ENCODE data around the gene EIF2A. TPM values are rescaled to one million over a fixed set of nuclear protein-coding genes. Genes with fewer than 3 reads are reported as not detected.

Gene EIF2A
- polyA plus RNA-seq, 2 of the 4 experiments (the other 2 are of a cell fraction): 105 to 141 TPM

GRCh38 chr3:150631515-150632221, 85.1 kb downstream of the EIF2A start:
- Histone ChIP-seq H3K9me3 (no peaks in the 10 kb centered on the region), H3K4me2 (no peak overlapping the region), H3K4me1 (no peaks in the 10 kb centered on the region), H3K4me3 (no peak overlapping the region), H3K27ac (no peak overlapping the region)
- DNase-seq (ENCODE audit: low read depth in 1 of 2, low spot score in 1 of 2) (no peak), ATAC-seq (no peak), FAIRE-seq (no peak)
- ChIA-PET POLR2A (interaction anchor here (1.9 kb wide), 1 partner anchor 29 kb away, joined by 7 read pairs; the partner anchor contains the start of gene SELENOT), CTCF (interaction anchor here (0.5 kb wide), 1 partner anchor 158 kb away, joined by 3 read pairs; no protein-coding TSS in a partner anchor)
- 92% methylated on average over 7 of the region's 7 CpGs for WGBS (ENCODE audit: missing lambda C conversion rate)
- no peak for TF ChIP-seq MAZ (IDR thresholded peaks at IDR 0.05; ENCODE audit: borderline replicate concordance, low read depth, low read length)
- TF ChIP-seq KDM5A (IDR thresholded peaks at IDR 0.05): no peak
- no peak for TF ChIP-seq SREBF2 (IDR thresholded peaks at IDR 0.05)
- no peak for TF ChIP-seq FOSL2 (IDR thresholded peaks at IDR 0.05)
- no peak for TF ChIP-seq FOSL2 (CRISPR knock-in tag; IDR thresholded peaks at IDR 0.05)
- TF ChIP-seq ZSCAN20 (CRISPR knock-in tag; IDR thresholded peaks at IDR 0.05): no peak
- no peak for TF ChIP-seq CEBPB (IDR thresholded peaks at IDR 0.05)
- TF ChIP-seq ZNF302 (CRISPR knock-in tag; IDR thresholded peaks at IDR 0.05): no peak
- TF ChIP-seq EP300 (IDR thresholded peaks at IDR 0.05): no peak
- no peak for TF ChIP-seq HDAC2 (IDR thresholded peaks at IDR 0.05)
- TF ChIP-seq ATOH8 (CRISPR knock-in tag; IDR thresholded peaks at IDR 0.05; ENCODE audit: low read depth): no peak
- no peak for TF ChIP-seq POLR2AphosphoS2 (conservative IDR thresholded peaks at IDR 0.05; ENCODE audit: low read length)

- Histone ChIP-seq H3K4me3 (no peak overlapping the region), H3K4me2 (no peak overlapping the region), H3K27ac (no peak overlapping the region), H3K9me3 (no peaks in the 10 kb centered on the region), H3K4me1 (no peaks in the 10 kb centered on the region)
- no peak for FAIRE-seq
- POLR2A ChIA-PET: no interaction called here
- WGBS (ENCODE audit: missing lambda C conversion rate): 87% methylated on average over 6 of the region's 6 CpGs
- CTCF ChIA-PET: interaction anchor here (0.6 to 1.7 kb wide), 3 partner anchors 13 to 91 kb away, joined by 3 to 6 read pairs (median 4); no protein-coding TSS in a partner anchor
- DNase-seq (ENCODE audit: low read depth in 1 of 2, low spot score in 1 of 2): no peak
- no peak for TF ChIP-seq RCOR1 (IDR thresholded peaks at IDR 0.05; ENCODE audit: low read depth, low read length)
- TF ChIP-seq HOXB13 (CRISPR knock-in tag; IDR thresholded peaks at IDR 0.05; ENCODE audit: low read depth): no peak
- no peak for TF ChIP-seq HEYL (CRISPR knock-in tag; IDR thresholded peaks at IDR 0.05)
- no peak for ATAC-seq
Observed at GRCh38 chr3:150635076-150635475, 88.5 kb downstream of the EIF2A start.

- FAIRE-seq: no peak
- no peak overlapping the region for H3K4me3 ChIP-seq
- TF ChIP-seq E2F6 (IDR thresholded peaks at IDR 0.05; ENCODE audit: borderline replicate concordance, low read depth): no peak
- no peaks in the 10 kb centered on the region for H3K4me1 ChIP-seq
- DNase-seq (ENCODE audit: low read depth in 1 of 2, low spot score in 1 of 2): no peak
- no peak overlapping the region for H3K27ac ChIP-seq
- H3K4me2 ChIP-seq: no peak overlapping the region
- ChIA-PET POLR2A (no interaction called here), CTCF (interaction anchor here (0.9 to 1.0 kb wide), 2 partner anchors 12 to 24 kb away, joined by 3 read pairs; no protein-coding TSS in a partner anchor)
- ATAC-seq: no peak
- WGBS (ENCODE audit: missing lambda C conversion rate): 91% methylated on average over 1 of the region's 1 CpG
- no peaks in the 10 kb centered on the region for H3K9me3 ChIP-seq
Observed at GRCh38 chr3:150635526-150635925, 88.9 kb downstream of the EIF2A start.

Other genes with a start within 250 kb of the EIF2A start
- 13.8 and 13.9 TPM in 2 replicates for gene TSC22D2, start 138.5 kb upstream of the EIF2A start, polyA plus RNA-seq (2011; rRNA removed)
- 8.8 to 11.1 TPM (median 10.1 TPM) in 3 replicates for gene TSC22D2, start 138.5 kb upstream of the EIF2A start, polyA plus RNA-seq (2017; fragmentation: RNase III; extraction: RNeasy Plus Mini Kit Qiagen cat#74134 plus additional on column Dnase treatment)
- gene SERP1, start 291 bp upstream of the EIF2A start, polyA plus RNA-seq (2011; rRNA removed): 78.6 and 94.7 TPM in 2 replicates
- 82.9 to 85.8 TPM (median 84.3 TPM) in 3 replicates for gene SERP1, start 291 bp upstream of the EIF2A start, polyA plus RNA-seq (2017; fragmentation: RNase III; extraction: RNeasy Plus Mini Kit Qiagen cat#74134 plus additional on column Dnase treatment)
- 536 and 846 TPM in 2 replicates for gene SELENOT, start 56.5 kb downstream of the EIF2A start, polyA plus RNA-seq (2011; rRNA removed)
- 97.0 to 113 TPM (median 100 TPM) in 3 replicates for gene SELENOT, start 56.5 kb downstream of the EIF2A start, polyA plus RNA-seq (2017; fragmentation: RNase III; extraction: RNeasy Plus Mini Kit Qiagen cat#74134 plus additional on column Dnase treatment)
- 0.06 and 0.07 TPM in 2 replicates for gene ERICH6, start 157.1 kb downstream of the EIF2A start, polyA plus RNA-seq (2011; rRNA removed)
- 0.12 to 0.18 TPM in 2 of 3 replicates, not detected in the other for gene ERICH6, start 157.1 kb downstream of the EIF2A start, polyA plus RNA-seq (2017; fragmentation: RNase III; extraction: RNeasy Plus Mini Kit Qiagen cat#74134 plus additional on column Dnase treatment)
- 24.8 and 28.6 TPM in 2 replicates for gene SIAH2, start 216.4 kb downstream of the EIF2A start, polyA plus RNA-seq (2011; rRNA removed)
- gene SIAH2, start 216.4 kb downstream of the EIF2A start, polyA plus RNA-seq (2017; fragmentation: RNase III; extraction: RNeasy Plus Mini Kit Qiagen cat#74134 plus additional on column Dnase treatment): 10.7 to 11.4 TPM (median 11.2 TPM) in 3 replicates